ENCODE measurements around the gene ACE. TPM values are rescaled to one million over a fixed set of nuclear protein-coding genes. Genes with fewer than 3 reads are reported as not detected.

The ACE gene
- under 1 TPM; 0.10 to 0.32 (median 0.24) TPM for total RNA-seq

DNA sequence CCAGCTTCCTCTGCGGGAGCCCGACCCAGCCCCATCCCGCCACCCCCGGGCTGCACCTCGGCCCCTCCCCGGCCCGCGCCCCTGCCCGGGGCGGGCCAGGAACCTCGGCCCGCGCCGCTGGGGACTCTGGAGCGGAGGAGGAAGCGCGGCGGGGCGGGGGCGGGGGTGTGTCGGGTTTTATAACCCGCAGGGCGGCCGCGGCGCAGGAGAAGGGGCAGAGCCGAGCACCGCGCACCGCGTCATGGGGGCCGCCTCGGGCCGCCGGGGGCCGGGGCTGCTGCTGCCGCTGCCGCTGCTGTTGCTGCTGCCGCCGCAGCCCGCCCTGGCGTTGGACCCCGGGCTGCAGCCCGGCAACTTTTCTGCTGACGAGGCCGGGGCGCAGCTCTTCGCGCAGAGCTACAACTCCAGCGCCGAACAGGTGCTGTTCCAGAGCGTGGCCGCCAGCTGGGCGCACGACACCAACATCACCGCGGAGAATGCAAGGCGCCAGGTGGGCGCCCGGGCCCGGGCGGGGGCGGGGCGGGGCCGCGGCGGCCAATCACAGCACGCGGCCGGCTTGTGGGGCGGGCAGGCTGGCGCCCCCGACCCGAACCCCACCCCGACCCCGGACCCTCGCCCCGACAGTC is at the start of gene ACE:
TSS of gene ACE (plus strand) at position 208 of the 626 bp plus-strand sequence. CDS start at position 242, 34 bp downstream.
- DNase-seq (peak; percentile 26), ATAC-seq (peak; percentile 65 to 69)
- Mint-ChIP-seq H3K4me3 (peak within 1 kb of the TSS; percentile 79), H3K9me3 (no peaks in the 10 kb centered on the region), H3K4me1 (ENCODE audit: low read depth) (peaks cover 17% of the 10 kb centered on the region), H3K36me3 (ENCODE audit: insufficient read depth) (no peaks in the 10 kb centered on the region), H3K27me3 (ENCODE audit: low read depth) (peaks cover 19% of the 10 kb centered on the region)

GRCh38 chr17:63429766-63430165 is 47.1 kb upstream of the ACE start:
- Mint-ChIP-seq H3K9me3 (no peaks in the 10 kb centered on the region), H3K4me3 (no peak overlapping the region), H3K27me3 (ENCODE audit: low read depth) (no peaks in the 10 kb centered on the region), H3K4me1 (ENCODE audit: low read depth) (peaks cover 46% of the 10 kb centered on the region), H3K36me3 (ENCODE audit: insufficient read depth) (peaks cover 2% of the 10 kb centered on the region)
- no peak for DNase-seq
- no peak for ATAC-seq

- no peaks in the 10 kb centered on the region for H3K27me3 Mint-ChIP-seq (ENCODE audit: low read depth)
- ATAC-seq = no peak
- H3K4me1 Mint-ChIP-seq (ENCODE audit: low read depth) = peaks cover 50% of the 10 kb centered on the region
- DNase-seq = no peak
- H3K36me3 Mint-ChIP-seq (ENCODE audit: insufficient read depth) = peaks cover 2% of the 10 kb centered on the region
- H3K4me3 Mint-ChIP-seq = no peak overlapping the region
- no peaks in the 10 kb centered on the region for H3K9me3 Mint-ChIP-seq
Observed at GRCh38 chr17:63430223-63430622, 46.6 kb upstream of the ACE start.

DNA sequence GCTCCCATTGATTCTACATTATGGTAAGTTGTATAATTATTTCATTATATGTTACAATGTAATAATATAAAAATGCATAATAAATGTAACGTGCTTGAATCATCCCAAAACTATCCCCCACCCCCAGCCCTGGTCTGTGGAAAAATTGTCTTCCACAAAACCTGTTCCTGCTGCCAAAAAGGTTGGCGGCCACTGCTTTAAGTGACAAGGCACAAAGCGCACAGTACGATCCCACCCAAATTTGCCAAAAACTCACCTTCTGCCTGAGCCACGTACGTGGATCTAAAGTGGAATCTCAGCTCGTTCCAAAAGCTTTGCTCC is 45.3 kb upstream of the ACE start:
- H3K9me3 Mint-ChIP-seq = no peaks in the 10 kb centered on the region
- no peak overlapping the region for H3K4me3 Mint-ChIP-seq
- DNase-seq = no peak
- peaks cover 2% of the 10 kb centered on the region for H3K36me3 Mint-ChIP-seq (ENCODE audit: insufficient read depth)
- peaks cover 45% of the 10 kb centered on the region for H3K4me1 Mint-ChIP-seq (ENCODE audit: low read depth)
- no peak for ATAC-seq
- no peaks in the 10 kb centered on the region for H3K27me3 Mint-ChIP-seq (ENCODE audit: low read depth)

DNA sequence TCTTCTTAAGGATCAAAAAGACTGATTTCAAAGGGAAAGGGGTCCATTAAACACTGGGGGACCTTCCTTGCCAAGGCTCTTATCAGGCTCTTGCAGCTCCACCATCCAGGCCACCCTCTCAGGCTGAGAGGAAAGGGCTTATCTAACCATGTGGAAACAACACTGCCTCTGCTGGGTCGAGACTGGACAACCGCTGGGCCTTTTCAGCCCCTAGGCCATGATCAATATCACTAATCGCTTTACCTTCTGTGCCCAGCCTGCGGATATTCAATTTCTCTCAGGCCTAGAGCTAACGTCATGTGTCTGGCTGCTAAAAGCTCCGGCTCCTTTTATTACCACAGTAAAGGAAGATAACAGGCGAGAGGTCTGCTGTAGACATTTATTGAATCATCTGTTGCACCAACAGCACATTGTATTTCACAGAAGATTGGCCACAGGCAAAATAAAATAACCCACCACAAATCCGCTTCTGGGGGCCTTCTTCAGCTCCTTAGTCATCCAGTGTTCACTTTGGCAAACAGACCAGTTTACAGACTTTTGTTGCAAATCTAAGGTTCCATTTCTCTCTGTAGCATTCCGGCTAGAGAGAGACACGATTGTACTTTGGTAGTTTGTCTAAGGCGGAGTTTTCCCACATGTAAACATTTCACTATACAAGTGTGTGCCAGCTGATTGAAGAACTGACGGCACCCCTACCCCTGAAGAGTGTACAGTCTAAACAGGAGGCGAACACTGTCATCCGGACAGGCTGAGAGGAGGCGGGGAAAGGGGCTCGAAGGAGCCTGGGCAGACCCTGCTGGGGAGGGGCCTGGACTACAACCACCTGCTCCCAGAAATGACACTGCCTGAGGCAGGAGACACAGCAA is 44.7 kb upstream of the ACE start:
- peaks cover 2% of the 10 kb centered on the region for H3K36me3 Mint-ChIP-seq (ENCODE audit: insufficient read depth)
- no peaks in the 10 kb centered on the region for H3K27me3 Mint-ChIP-seq (ENCODE audit: low read depth)
- H3K9me3 Mint-ChIP-seq = no peaks in the 10 kb centered on the region
- DNase-seq (no peak), ATAC-seq (no peak)
- H3K4me1 Mint-ChIP-seq (ENCODE audit: low read depth) = peaks cover 41% of the 10 kb centered on the region
- H3K4me3 Mint-ChIP-seq = no peak overlapping the region

GRCh38 chr17:63433746-63434591 is 42.9 kb upstream of the ACE start:
- H3K4me1 Mint-ChIP-seq (ENCODE audit: low read depth) = peaks cover 28% of the 10 kb centered on the region
- H3K27me3 Mint-ChIP-seq (ENCODE audit: low read depth) = no peaks in the 10 kb centered on the region
- peaks cover 2% of the 10 kb centered on the region for H3K36me3 Mint-ChIP-seq (ENCODE audit: insufficient read depth)
- no peak for DNase-seq
- no peaks in the 10 kb centered on the region for H3K9me3 Mint-ChIP-seq
- H3K4me3 Mint-ChIP-seq = no peak overlapping the region
- no peak for ATAC-seq

DNA sequence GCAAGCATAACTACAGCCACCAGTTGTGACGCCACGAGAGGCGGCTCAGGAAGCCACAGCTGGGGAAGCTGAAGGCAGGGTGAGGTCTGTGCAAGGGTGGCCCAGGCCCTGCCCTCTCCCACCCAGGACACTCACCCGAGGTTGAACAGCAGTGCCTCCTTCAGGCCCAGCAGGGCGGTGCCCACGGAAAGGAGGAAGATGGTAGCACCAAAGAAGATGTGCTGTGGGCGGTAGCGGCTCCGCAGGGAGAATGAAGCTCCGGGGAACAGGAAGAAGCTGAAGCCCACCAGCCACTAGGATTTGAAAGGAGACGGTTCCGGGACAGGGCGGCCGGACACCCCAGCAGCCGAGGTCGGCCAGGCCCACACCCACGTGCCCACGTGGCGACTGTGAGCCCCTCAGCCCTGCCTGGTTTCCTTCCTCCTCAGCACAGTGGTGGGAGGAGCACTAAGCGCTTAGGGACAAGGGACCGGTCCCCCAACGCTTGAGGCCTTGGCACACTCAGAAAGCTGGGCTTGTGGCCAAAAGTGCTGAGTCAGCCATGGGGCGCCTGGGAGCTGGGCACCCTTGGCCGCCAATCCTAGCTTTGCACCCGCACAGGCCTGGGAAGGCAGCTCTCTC is 41.8 kb upstream of the ACE start:
- peaks cover 34% of the 10 kb centered on the region for H3K4me1 Mint-ChIP-seq (ENCODE audit: low read depth)
- H3K36me3 Mint-ChIP-seq (ENCODE audit: insufficient read depth) = peaks cover 2% of the 10 kb centered on the region
- H3K9me3 Mint-ChIP-seq = no peaks in the 10 kb centered on the region
- peak overlapping the region; percentile 21 for H3K4me3 Mint-ChIP-seq
- ATAC-seq = peak; percentile 44 to 64
- DNase-seq = no peak
- no peaks in the 10 kb centered on the region for H3K27me3 Mint-ChIP-seq (ENCODE audit: low read depth)

DNA sequence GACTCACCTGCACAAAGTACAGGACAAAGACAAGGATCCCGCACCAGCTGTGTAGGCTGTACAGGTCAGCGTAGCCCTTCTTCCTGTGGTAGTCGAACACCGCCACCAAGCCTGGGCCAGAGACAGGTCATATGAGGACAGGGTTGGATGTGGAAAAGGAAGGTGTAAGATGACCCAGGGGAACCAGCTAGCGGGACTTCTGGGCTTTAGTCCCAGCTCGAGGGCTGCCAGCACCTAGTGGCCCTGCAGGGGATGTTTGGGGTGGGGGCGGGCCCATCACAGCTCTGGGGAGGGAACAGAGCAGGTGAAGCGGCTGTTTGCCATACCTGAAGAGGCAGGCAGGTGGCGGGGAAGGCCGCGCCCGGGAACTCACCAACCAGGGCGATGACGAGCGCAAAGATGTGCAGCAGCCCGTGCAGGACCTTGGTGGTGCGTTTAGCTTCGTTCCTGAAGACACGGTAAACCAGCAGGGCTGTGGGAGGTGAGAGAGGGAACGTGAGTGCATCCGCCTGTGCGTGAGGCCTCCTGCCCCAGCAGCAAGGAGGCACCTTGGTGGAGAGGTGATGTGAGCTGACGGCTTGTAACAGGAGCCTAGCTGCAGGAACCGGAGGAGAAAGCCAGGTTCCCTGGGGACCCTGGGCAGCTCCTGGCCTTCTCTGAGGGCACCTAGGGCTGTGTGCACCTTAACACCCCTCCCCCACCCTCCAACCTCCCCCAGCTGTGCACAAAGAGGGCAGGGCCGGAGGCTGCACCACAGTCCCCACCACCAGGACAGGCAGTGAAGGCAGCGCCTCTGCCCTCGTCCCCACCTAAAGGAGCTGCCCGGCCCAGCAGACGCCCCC is 41.0 kb upstream of the ACE start:
- Mint-ChIP-seq H3K27me3 (ENCODE audit: low read depth) (no peaks in the 10 kb centered on the region), H3K4me3 (no peak overlapping the region), H3K36me3 (ENCODE audit: insufficient read depth) (peaks cover 2% of the 10 kb centered on the region), H3K9me3 (no peaks in the 10 kb centered on the region), H3K4me1 (ENCODE audit: low read depth) (peaks cover 42% of the 10 kb centered on the region)
- DNase-seq (no peak), ATAC-seq (no peak)

DNA sequence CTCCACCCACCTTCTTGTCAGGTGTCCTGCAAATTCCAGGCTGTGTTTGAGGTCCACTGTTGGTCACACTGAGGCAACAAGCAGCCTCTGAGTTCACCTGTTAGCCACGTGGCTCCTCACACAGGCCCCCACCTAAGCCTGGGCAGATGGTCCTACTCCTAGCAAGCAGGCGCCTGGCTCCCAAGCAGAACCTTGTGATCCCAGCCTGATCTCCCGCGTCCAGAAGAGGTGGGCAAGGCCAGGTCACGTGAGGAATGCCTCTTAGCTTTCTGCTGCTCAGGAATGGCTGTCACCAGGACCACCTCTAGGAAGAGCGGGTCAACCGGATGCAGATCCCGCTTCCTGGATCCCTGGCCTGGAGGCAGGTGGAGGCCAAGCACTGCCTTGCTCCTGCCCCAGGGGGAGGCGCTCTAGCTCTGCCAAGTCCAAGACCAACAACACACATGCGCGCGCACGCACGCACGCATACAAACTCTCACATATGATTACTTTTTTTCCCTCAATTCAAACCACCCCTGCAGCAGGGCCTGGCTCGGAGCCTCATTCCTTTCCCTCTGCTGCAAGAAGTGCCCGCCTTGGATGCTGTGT is 40.2 kb upstream of the ACE start:
- DNase-seq (no peak), ATAC-seq (no peak)
- no peak overlapping the region for H3K4me3 Mint-ChIP-seq
- H3K9me3 Mint-ChIP-seq = no peaks in the 10 kb centered on the region
- peaks cover 2% of the 10 kb centered on the region for H3K36me3 Mint-ChIP-seq (ENCODE audit: insufficient read depth)
- H3K27me3 Mint-ChIP-seq (ENCODE audit: low read depth) = no peaks in the 10 kb centered on the region
- peaks cover 45% of the 10 kb centered on the region for H3K4me1 Mint-ChIP-seq (ENCODE audit: low read depth)

- DNase-seq (no peak), ATAC-seq (no peak)
- Mint-ChIP-seq H3K9me3 (no peaks in the 10 kb centered on the region), H3K4me1 (ENCODE audit: low read depth) (peaks cover 47% of the 10 kb centered on the region), H3K36me3 (ENCODE audit: insufficient read depth) (peaks cover 2% of the 10 kb centered on the region), H3K4me3 (no peak overlapping the region), H3K27me3 (ENCODE audit: low read depth) (no peaks in the 10 kb centered on the region)
Observed at GRCh38 chr17:63437287-63438091, 39.4 kb upstream of the ACE start.

DNA sequence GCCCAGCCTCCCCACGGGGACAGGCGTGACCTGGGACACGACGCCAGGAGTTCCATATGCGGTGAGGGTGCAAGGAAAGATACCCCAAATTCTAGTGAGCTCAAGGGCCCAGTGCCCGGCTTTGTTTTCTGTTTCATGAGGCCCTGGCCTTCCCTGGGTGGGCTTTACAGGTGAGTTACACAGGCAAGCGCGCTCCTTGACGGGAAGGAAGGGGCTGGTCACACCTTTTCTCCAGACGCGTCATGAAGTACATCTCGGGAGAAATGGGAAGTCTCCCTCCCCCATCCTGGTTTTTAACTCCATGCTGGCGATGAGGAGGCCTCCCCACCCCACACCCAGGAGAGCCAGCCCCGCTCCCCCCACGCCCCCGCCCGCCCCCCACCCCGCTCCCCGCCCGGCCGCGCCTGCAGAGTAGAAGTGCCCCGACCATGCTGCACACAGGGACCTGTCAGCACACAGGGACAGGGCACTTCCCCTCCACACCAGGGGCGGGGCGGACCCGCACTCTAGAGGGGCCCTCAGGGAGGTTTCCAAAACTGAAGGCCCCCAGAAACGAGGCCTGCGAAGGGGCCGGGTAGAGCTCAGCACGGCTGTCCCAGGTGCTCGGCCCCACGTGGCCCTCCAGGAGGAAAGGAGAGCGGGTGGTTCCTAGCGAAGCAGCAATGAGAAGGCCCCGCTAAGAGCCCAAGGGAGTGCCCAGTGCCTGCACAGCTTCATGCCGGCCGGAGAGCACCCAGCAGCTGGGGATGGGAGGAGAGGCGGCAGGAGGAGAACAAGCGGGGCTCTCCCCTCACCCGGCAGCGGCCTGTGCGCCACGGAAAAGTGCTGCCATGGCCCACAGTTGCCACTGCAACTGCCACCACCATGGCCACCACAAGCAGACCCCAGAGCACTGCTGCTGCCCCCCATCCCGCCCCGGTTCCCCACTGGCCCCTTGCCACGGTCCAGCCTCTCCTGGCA is 38.5 kb upstream of the ACE start:
- H3K9me3 Mint-ChIP-seq = no peaks in the 10 kb centered on the region

DNA sequence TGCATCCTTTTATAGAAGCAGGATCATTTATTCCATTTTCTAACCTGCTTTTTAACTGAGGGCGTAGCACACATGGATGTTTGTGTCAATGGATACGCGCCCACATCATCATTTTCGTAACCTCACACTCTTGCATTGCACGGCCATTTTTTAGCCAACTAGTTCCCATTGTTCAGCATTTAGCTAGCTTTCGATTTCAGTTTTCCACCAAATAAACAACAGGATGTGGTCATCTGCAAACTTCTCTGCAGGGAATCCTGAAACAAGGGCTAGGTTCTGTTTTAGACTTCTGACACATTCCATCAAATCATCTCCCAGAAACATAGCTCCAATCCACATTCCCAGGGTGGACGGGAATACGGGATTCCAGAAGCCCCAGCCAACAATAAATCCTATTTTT is 37.2 kb upstream of the ACE start:
- Mint-ChIP-seq H3K4me1 (ENCODE audit: low read depth) (peaks cover 38% of the 10 kb centered on the region), H3K27me3 (ENCODE audit: low read depth) (no peaks in the 10 kb centered on the region), H3K4me3 (peak overlapping the region; percentile 64), H3K36me3 (ENCODE audit: insufficient read depth) (no peaks in the 10 kb centered on the region), H3K9me3 (no peaks in the 10 kb centered on the region)
- no peak for DNase-seq
- no peak for ATAC-seq

More for the DNA sequence above, 38.5 kb upstream of the ACE start:
- H3K4me1 Mint-ChIP-seq (ENCODE audit: low read depth) = peaks cover 45% of the 10 kb centered on the region
- ATAC-seq = no peak
- H3K27me3 Mint-ChIP-seq (ENCODE audit: low read depth) = no peaks in the 10 kb centered on the region
- no peaks in the 10 kb centered on the region for H3K36me3 Mint-ChIP-seq (ENCODE audit: insufficient read depth)
- H3K4me3 Mint-ChIP-seq = peak overlapping the region; percentile 31
- DNase-seq = no peak
